Measurements from ENCODE around the gene ADORA2A. TPM values are rescaled to one million over a fixed set of nuclear protein-coding genes. Genes with fewer than 3 reads are reported as not detected.

Gene ADORA2A
- total RNA-seq, 4 donors from 2014 or later, result 0.39 to 8.4 (median 1.3) TPM

DNA sequence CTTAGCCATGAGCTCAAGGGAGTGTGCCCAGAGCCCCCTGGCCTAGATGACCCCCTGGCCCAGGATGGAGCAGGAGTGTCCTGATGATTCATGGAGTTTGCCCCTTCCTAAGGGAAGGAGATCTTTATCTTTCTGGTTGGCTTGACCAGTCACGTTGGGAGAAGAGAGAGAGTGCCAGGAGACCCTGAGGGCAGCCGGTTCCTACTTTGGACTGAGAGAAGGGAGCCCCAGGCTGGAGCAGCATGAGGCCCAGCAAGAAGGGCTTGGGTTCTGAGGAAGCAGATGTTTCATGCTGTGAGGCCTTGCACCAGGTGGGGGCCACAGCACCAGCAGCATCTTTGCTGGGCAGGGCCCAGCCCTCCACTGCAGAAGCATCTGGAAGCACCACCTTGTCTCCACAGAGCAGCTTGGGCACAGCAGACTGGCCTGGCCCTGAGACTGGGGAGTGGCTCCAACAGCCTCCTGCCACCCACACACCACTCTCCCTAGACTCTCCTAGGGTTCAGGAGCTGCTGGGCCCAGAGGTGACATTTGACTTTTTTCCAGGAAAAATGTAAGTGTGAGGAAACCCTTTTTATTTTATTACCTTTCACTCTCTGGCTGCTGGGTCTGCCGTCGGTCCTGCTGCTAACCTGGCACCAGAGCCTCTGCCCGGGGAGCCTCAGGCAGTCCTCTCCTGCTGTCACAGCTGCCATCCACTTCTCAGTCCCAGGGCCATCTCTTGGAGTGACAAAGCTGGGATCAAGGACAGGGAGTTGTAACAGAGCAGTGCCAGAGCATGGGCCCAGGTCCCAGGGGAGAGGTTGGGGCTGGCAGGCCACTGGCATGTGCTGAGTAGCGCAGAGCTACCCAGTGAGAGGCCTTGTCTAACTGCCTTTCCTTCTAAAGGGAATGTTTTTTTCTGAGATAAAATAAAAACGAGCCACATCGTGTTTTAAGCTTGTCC is 14.3 kb downstream of the ADORA2A start:
- intact Hi-C loops (cut with DNase I; ENCODE audit: low total_unique reads), result no loop called here
- TF ChIP-seq, protein P1, sequence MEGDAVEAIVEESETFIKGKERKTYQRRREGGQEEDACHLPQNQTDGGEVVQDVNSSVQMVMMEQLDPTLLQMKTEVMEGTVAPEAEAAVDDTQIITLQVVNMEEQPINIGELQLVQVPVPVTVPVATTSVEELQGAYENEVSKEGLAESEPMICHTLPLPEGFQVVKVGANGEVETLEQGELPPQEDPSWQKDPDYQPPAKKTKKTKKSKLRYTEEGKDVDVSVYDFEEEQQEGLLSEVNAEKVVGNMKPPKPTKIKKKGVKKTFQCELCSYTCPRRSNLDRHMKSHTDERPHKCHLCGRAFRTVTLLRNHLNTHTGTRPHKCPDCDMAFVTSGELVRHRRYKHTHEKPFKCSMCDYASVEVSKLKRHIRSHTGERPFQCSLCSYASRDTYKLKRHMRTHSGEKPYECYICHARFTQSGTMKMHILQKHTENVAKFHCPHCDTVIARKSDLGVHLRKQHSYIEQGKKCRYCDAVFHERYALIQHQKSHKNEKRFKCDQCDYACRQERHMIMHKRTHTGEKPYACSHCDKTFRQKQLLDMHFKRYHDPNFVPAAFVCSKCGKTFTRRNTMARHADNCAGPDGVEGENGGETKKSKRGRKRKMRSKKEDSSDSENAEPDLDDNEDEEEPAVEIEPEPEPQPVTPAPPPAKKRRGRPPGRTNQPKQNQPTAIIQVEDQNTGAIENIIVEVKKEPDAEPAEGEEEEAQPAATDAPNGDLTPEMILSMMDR (IDR thresholded peaks at IDR 0.05), result no peak
- no peak for TF ChIP-seq POLR2A (IDR thresholded peaks at IDR 0.05)
- no peak for DNase-seq (ENCODE audit: low spot score in 2 of 2)
- H3K4me3 ChIP-seq (ENCODE audit: low read depth, poor library complexity, severe bottlenecking), result no peak overlapping the region
- 69 to 74% methylated on average over 8 of the region's 8 CpGs for WGBS, 2 donors

DNA sequence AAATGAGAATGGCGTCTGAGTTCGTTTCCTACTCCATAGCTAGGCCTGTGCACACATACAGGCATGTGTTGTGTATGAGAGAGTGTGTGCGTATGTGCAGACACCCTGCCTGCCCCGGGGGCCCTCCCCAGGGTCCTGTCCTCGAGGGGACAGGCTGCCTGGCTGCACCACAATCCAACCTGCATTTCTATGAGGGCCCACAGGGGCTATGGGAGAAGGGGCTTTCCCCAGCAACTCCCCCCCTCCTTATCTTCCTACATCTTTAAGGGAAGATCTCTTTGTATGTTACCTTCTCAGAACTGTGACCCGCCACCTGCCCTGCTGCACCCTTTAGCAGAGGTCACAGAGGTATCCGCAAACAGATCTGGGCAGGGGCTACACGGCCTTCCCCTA is 14.9 kb downstream of the ADORA2A start:
- intact Hi-C loops (cut with DNase I; ENCODE audit: low total_unique reads), result no loop called here
- TF ChIP-seq POLR2A (IDR thresholded peaks at IDR 0.05), result no peak
- TF ChIP-seq, protein P1 (IDR thresholded peaks at IDR 0.05), result no peak

DNA sequence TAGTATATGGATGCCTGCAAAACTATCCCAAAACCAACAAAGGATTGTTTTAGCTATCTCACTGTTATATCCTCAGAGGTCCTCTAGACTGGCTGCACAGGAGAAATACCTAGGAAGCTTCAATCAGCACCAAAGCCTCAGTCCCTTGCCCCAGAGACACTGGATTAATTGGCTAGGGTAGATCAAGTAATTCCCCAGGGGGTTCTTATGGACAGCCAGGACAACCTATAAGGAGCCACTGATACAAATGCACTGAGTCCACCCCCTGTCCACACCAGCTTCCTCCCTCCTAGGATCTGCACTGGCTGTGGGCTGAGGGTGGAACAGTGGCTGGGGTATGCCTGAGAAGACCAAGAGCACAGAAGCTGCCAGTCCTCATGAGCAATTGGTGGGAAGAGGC is 16.3 kb downstream of the ADORA2A start:
- intact Hi-C loops (cut with DNase I; ENCODE audit: low total_unique reads), result no loop called here
- DNase-seq (ENCODE audit: low spot score in 2 of 2), result no peak
- no peak overlapping the region for H3K4me3 ChIP-seq (ENCODE audit: low read depth, poor library complexity, severe bottlenecking)
- TF ChIP-seq, protein P1 (IDR thresholded peaks at IDR 0.05), result no peak
- TF ChIP-seq POLR2A (IDR thresholded peaks at IDR 0.05), result no peak

More for the DNA sequence above, 14.9 kb downstream of the ADORA2A start:
- 74 to 81% methylated on average over 8 of the region's 8 CpGs for WGBS, 2 donors
- no peak overlapping the region for H3K4me3 ChIP-seq (ENCODE audit: low read depth, poor library complexity, severe bottlenecking)
- no peak for DNase-seq (ENCODE audit: low spot score in 2 of 2)

DNA sequence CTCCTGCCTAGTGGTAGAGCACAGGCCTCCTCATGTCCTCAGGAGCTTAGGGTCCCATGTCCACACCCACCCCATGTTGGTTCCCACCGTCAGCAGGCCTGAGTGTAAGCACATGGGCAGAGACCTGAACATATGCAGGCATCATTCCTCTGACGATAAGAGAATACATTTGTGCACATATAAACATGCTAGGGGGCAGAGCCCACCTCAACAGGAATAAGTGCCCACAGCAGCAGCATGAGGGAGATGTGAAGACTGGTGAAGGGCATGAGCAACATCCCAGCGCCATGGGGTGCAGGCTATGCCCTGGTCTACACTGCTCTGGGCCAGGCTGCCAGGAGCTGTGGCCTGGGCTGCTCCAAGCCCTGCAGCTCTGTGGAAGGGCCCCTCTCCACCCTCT is 16.9 kb downstream of the ADORA2A start:
- TF ChIP-seq, protein P1 (IDR thresholded peaks at IDR 0.05), result no peak
- no peak for TF ChIP-seq POLR2A (IDR thresholded peaks at IDR 0.05)
- DNase-seq (ENCODE audit: low spot score in 2 of 2), result no peak
- intact Hi-C loops (cut with DNase I; ENCODE audit: low total_unique reads), result no loop called here
- no peak overlapping the region for H3K4me3 ChIP-seq (ENCODE audit: low read depth, poor library complexity, severe bottlenecking)
- WGBS, 2 donors, result 97 to 98% methylated on average over 3 of the region's 3 CpGs

DNA sequence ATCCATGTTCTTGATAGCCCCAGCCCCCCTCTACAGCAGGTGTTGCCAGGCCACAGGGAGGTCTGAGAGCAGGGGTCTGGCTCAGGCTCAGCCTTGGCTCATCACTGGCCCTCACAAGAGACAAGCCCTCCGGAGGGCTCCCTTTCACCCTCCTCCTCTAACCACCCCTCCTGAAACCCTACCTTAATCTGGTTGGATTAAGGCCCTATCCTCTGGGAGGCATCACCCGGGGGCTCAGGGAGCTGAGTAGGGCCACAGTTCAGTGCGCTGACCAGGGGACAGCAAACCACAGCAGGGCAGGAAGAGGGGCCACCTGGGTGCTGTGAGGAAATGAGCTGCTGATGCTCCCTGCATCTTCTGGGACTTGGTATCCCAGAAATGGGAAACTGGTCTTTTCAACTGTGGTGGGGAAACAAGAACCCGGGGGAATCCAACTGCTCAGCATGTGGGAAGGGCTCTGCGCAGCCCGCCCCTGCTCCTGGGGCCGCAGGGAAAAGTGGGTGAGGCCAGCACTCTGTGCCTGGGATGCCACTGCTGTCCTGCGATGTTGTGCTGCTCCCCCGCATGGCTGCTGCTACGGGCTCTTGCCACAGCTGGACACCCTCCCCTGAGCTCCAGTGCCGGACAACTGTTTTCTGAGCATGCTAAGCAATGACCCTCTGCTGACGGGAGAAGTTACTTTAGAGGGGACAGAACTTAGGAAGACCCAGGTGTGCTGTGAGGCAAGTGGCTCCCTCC is 17.5 kb downstream of the ADORA2A start:
- H3K4me3 ChIP-seq (ENCODE audit: low read depth, poor library complexity, severe bottlenecking), result no peak overlapping the region
- intact Hi-C loops (cut with DNase I; ENCODE audit: low total_unique reads), result no loop called here
- TF ChIP-seq, protein P1 (IDR thresholded peaks at IDR 0.05), result no peak
- no peak for TF ChIP-seq POLR2A (IDR thresholded peaks at IDR 0.05)
- WGBS, 2 donors, result 82 to 87% methylated on average over 10 to 12 of the region's 12 CpGs
- DNase-seq (ENCODE audit: low spot score in 2 of 2), result no peak

Measured in lower leg skin (tissue), 4 donors.